Left cardiac atrium (tissue), 4 donors: Measurements from ENCODE around the gene FITM2. TPM values are rescaled to one million over a fixed set of nuclear protein-coding genes. Genes with fewer than 3 reads are reported as not detected.
A peak's percentile ranks its signal among the peaks of the same experiment; 100 is the strongest.
"Not testable (repeated sequence)": the region's sequence is repeated elsewhere in the genome, so short reads cannot be mapped to it uniquely, and the experiment has no call there.

Source experiments
- ATAC-seq, 2 donors: fragments of 200-7000 bp; cut with Tn5 transposase; one replicate each; pipeline ENCODE4 v1.9.1; 2020; ENCODE audit warnings: mild to moderate bottlenecking in 2 of 2, moderate library complexity in 2 of 2
- DNase-seq: peaks from one replicate; pipeline ENCODE4 v3.0.0-alpha.2; 2020
- intact Hi-C, 2 donors: fragments of 100-400 bp; cut with DNase I; formaldehyde crosslinking; loops; one replicate each; pipeline versions ENCODE4 v1.14.1 to v1.15.1; 2022 to 2023
- long read RNA-seq: library from polyadenylated mRNA; unstranded; transcript quantifications from one replicate; pipeline ENCODE4 v2.0.0, GENCODE V29; 2021
- total RNA-seq, 2 donors: library from RNA; stranded (reverse); fragmentation: NEBNext Ultra II Directional; extraction: Animal tissue kit (Norgen Biotek cat#: 25700); gene quantifications; one replicate each; pipeline ENCODE4 v1.2.1, GENCODE V29; 2021
- donor health status: DM: no; HTN: yes; CAD: no.
- donor health status: DM: no; HTN: yes; CAD: no; lungs with severe emphysema.
- donor health status: DM: yes; HTN: yes; CAD: no.
- donor health status: Dilated cardiomyopathy.

Gene FITM2
- 100 to 1,000 TPM in 1 of 2 donors, 10 to 100 TPM in 1; 97.7 to 124 TPM for total RNA-seq
- long read RNA-seq, full-length matches to known transcripts = 1 of 18 reads
- long read RNA-seq, partial matches to known transcripts = 0 of 18 reads
- long read RNA-seq, other reads (novel, unspliced or antisense) = 17 of 18 reads

DNA sequence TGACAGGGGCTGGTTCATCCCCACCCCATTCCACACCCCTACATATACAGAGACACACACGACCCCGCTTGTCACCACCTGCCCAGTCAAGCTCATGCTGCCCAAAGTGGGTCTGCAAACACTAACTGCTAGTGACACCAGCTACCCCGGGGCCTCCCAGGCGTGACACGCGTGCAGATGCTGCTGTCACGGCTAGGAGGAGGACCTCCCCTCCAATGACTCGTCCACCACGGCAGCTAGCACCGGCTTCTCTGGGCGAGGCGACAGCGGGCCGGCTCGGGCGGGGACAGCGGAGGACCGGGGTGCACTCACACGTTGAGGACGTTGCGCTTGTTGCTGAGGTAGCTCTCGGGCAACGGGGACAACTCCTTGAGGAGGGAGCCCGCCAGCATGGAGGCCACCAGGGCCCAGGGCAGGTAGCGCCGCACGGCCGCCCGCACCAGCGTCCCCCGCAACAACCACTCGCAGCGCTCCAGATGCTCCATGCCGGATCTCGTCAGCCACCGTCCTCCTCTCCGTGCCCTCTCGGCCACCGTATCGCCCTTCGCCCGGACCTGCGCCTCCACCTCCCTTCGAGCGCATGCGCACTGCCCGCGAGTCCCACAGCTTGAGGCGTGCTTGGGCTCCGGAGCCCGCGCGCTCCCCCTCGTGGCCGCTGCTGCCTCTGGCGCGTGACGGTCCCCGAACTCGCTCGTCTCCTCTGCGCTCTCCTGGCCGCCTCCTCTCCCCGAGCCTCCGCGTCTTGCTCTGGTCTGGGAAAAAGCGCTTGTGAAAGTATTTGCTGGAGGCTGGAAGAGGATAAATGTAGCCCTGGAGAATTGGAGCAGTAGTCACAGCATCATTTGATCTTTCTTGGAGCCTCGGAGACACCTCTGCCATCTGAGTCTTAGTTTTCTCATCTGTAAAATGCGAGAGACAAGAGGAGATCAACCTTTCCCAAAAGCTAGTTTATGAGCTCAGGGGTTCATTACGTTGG, at the start of gene FITM2:
Gene FITM2, minus strand, starts transcription at position 539 of the 976 bp plus-strand sequence. Its CDS starts 54 bp downstream, at position 485.
- DNase-seq (peak; percentile 99), ATAC-seq (peak; percentile 91 to 93)
- intact Hi-C loops = loop anchor here (1.0 to 10.0 kb wide), 3 partner anchors 74 to 94 kb away; no protein-coding TSS in a partner anchor

DNA sequence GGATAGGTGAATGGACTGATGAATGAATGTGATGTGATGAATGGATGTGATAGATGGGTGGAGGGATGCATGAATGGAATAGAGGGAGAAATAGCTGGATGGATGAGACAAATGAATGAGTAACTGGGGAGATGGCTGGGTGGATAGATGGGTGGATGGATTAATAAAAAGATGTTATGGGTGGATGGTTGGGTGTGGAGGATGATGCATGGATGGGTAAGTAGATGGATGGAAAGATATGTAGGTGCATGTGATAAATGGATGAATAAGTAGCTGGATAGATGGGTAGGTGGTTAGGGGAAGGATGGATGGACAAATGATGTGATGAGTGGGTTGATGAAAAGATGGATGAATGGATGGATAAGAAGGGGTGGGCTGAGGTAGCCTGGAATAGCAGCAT, 49.2 kb upstream of the FITM2 start:
- no peak for DNase-seq
- intact Hi-C loops = no loop called here
- ATAC-seq = no peak

GRCh38 chr20:44358776-44359175, 47.8 kb upstream of the FITM2 start:
- intact Hi-C loops = no loop called here
- no peak for DNase-seq
- no peak for ATAC-seq

GRCh38 chr20:44357555-44358125, 46.6 kb upstream of the FITM2 start:
- DNase-seq = no peak
- peak; percentile 58 to 63 for ATAC-seq
- intact Hi-C loops = no loop called here

GRCh38 chr20:44357020-44357419, 46.0 kb upstream of the FITM2 start:
- intact Hi-C loops = no loop called here
- DNase-seq (no peak), ATAC-seq (peak in 1 of 2 donors; percentile 14)

GRCh38 chr20:44356353-44356723, 45.3 kb upstream of the FITM2 start:
- DNase-seq (no peak), ATAC-seq (no peak)
- intact Hi-C loops = no loop called here

GRCh38 chr20:44355498-44356352, 44.7 kb upstream of the FITM2 start, which contains the start of gene HNF4A:
TSS of gene HNF4A (plus strand) at chr20:44355699. CDS start at chr20:44355805, 106 bp downstream.
- intact Hi-C loops = no loop called here
- DNase-seq (no peak), ATAC-seq (no peak)

DNA sequence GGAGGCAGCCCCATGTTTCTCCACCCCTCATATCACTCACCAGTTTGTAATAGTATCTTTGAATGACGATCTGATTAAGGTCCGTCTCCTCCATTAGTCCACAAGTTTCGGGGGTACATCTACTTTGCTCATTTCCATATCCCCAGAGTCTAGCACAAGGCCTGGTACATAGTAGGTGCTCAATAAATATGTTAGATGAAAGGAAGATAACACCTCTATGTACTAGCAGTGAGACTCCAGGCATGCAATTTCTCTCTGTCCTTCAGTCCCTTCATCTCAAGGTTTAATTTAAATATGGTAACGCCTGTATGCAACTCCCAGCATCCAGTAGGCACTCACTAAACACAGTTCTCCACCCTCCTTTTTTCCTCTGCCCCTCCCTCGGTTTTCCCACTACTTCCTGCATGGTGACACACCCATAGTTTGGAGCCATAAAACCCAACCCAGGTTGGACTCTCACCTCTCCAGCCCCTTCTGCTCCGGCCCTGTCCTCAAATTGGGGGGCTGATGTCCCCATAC, 44.0 kb upstream of the FITM2 start:
- ATAC-seq = no peak
- no peak for DNase-seq
- intact Hi-C loops = no loop called here

DNA sequence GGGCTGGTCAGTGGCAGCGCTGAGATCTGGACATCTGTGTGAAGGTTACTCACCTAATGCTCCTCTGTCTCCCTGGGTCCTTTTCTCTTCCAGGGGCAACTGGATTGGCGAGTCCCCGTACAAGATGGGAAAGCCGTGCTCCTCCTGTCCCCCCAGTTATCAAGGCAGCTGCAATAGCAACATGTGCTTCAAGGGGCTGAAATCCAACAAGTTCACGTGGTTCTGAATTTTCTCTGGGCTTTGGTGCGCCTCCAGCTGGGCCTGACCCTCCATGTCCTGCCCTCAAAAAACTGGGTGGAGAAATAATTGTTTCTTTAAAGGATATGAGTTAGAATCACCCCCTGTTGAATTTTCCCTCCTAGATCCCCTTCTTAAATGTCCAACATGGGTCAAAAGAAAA, 39.6 kb upstream of the FITM2 start:
- no peak for DNase-seq
- ATAC-seq = no peak

GRCh38 chr20:44349349-44349748, 38.3 kb upstream of the FITM2 start:
- intact Hi-C loops = no loop called here
- ATAC-seq (no peak), DNase-seq (no peak)

More for the DNA sequence above, 39.6 kb upstream of the FITM2 start:
- intact Hi-C loops = no loop called here

GRCh38 chr20:44348168-44348659, 37.2 kb upstream of the FITM2 start:
- ATAC-seq = no peak
- intact Hi-C loops = no loop called here
- DNase-seq = no peak

- intact Hi-C loops, ATAC-seq, DNase-seq: not testable (repeated sequence)
Observed at GRCh38 chr20:44345941-44346340, 34.9 kb upstream of the FITM2 start.

- intact Hi-C loops = no loop called here
- DNase-seq = no peak
- no peak for ATAC-seq
Observed at GRCh38 chr20:44345147-44345546, 34.1 kb upstream of the FITM2 start.

DNA sequence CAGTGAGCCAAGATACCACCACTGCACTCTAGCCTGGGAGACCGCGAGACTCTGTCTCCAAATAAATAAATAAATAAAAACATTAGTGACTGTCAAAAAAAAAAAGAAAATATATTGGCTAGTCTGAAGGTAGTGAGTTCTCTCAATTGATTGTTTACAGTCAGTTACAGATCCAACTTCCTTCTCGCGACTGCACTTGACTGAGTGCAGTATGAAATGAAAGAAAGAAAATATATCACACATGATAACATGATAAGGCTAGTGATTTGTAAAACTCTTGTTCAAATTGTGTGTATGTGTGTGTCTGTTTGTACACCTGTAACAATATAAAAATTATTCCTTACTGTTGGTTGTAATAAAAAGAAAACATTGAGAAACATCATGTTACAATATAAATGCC, 33.7 kb upstream of the FITM2 start:
- intact Hi-C loops = no loop called here
- DNase-seq = no peak
- ATAC-seq = no peak

GRCh38 chr20:44343162-44343675, 32.2 kb upstream of the FITM2 start:
- intact Hi-C loops = no loop called here
- ATAC-seq = no peak
- DNase-seq = no peak

GRCh38 chr20:44342248-44342647, 31.2 kb upstream of the FITM2 start:
- DNase-seq = no peak
- no peak for ATAC-seq
- intact Hi-C loops = no loop called here

DNA sequence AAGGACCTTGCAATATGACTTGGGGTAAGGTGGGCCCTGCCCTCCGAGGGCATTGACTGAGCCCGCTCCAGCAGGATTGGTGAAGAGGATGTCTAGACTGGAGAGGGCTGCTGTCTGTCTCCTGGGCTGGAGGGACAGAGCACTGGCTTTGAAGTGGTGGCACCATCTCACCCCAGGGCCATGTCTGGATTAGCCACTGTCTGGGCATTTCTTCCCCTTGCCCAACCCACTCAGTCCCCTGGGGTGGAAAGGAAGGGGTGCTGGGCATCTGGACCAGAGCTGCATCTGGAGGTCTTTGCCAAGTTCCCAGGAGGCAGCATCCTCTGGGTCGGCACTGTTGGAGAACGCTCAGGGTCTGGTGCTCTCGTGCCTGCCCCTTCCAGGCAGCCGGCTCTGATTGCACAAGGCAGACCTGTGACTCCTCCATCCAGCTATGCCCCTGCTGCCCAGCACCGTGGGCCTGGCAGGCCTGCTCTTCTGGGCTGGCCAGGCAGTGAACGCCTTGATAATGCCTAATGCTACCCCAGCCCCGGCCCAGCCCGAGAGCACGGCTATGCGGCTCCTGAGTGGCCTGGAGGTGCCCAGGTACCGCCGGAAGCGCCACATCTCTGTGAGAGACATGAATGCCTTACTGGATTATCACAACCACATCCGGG, 25.9 kb upstream of the FITM2 start, which contains the start of gene R3HDML:
Gene R3HDML, plus strand, starts transcription at position 319 of the 656 bp plus-strand sequence. Its CDS starts 115 bp downstream, at position 434.
- intact Hi-C loops = no loop called here
- no peak for ATAC-seq

GRCh38 chr20:44336086-44336485, 25.1 kb upstream of the FITM2 start:
- intact Hi-C loops = no loop called here
- ATAC-seq = no peak
- DNase-seq = no peak

More for the DNA sequence above, 25.9 kb upstream of the FITM2 start, which contains the start of gene R3HDML:
- no peak for DNase-seq
